ENCODE measurements around the gene PITPNB. TPM values are rescaled to one million over a fixed set of nuclear protein-coding genes. Genes with fewer than 3 reads are reported as not detected.

PITPNB gene
- total RNA-seq, 1 experiment from 2014 or later: 82.6 TPM

GRCh38 chr22:27966168-27967064 is 47.4 kb upstream of the PITPNB start:
- H3K4me3 ChIP-seq (replicated peaks in 1 of 2; ENCODE audit: low read depth in 1 of 2, low read length in 2 of 2): no peak overlapping the region
- peaks cover 20 to 33% of the 10 kb centered on the region in 2 experiments for H3K4me1 ChIP-seq (ENCODE audit: control insufficient read depth in 1 of 2, insufficient read depth in 2 of 2, low read length in 2 of 2)
- no peak overlapping the region for H3K9ac ChIP-seq (ENCODE audit: low read length)
- no peaks in the 10 kb centered on the region for H3K27me3 ChIP-seq (ENCODE audit: insufficient read depth, low read length)
- no peaks in the 10 kb centered on the region for H3K79me2 ChIP-seq (ENCODE audit: insufficient read depth, low read length)
- ChIA-PET POLR2A (no interaction called here), CTCF (no interaction called here), RAD21 (ENCODE audit: low non-redundant PET in 1 of 2, low total read pairs in 2 of 2, uncharacterized antibody in 2 of 2, unreplicated experiment in 2 of 2) (no interaction called here)
- no peak overlapping the region for H3K4me2 ChIP-seq (ENCODE audit: low read length)
- no peaks in the 10 kb centered on the region for H3K9me2 ChIP-seq (ENCODE audit: insufficient read depth)
- no peaks in the 10 kb centered on the region for H4K20me1 ChIP-seq (ENCODE audit: insufficient read depth)
- no peaks in the 10 kb centered on the region for H3K36me3 ChIP-seq (ENCODE audit: control insufficient read depth in 1 of 2, insufficient read depth in 2 of 2, low read length in 2 of 2)
- no TSS peak for BruUV-seq (replicated peaks)
- TF ChIP-seq CTCF (IDR thresholded peaks at IDR 0.05 in 2 of 3, conservative IDR thresholded peaks at IDR 0.05 in 1 of 3; ENCODE audit: borderline replicate concordance in 1 of 3, insufficient read depth in 1 of 3, low read depth in 2 of 3, low read length in 2 of 3) (no peak), ZFX (IDR thresholded peaks at IDR 0.05) (no peak), POLR2AphosphoS5 (IDR thresholded peaks at IDR 0.05; ENCODE audit: low read depth, low read length) (no peak), CBX3 (IDR thresholded peaks at IDR 0.05; ENCODE audit: low read depth) (no peak), TCF7L2 (IDR thresholded peaks at IDR 0.05; ENCODE audit: borderline replicate concordance, extremely low read depth, insufficient read depth, insufficient read length) (no peak), EGR1 (IDR thresholded peaks at IDR 0.05; ENCODE audit: low read depth) (no peak), SIN3A (IDR thresholded peaks at IDR 0.05; ENCODE audit: low read depth) (no peak), FOSL1 (IDR thresholded peaks at IDR 0.05; ENCODE audit: low read depth) (no peak), ZNF274 (IDR thresholded peaks at IDR 0.05; ENCODE audit: low read depth, low read length) (no peak), ELF1 (IDR thresholded peaks at IDR 0.05; ENCODE audit: borderline replicate concordance, low read depth) (no peak), SRF (IDR thresholded peaks at IDR 0.05; ENCODE audit: low read depth) (no peak), YY1 (IDR thresholded peaks at IDR 0.05; ENCODE audit: extremely low read depth, insufficient replicate concordance, low read depth, low read length) (no peak), CEBPB (IDR thresholded peaks at IDR 0.05; ENCODE audit: low read depth) (no peak), JUND (IDR thresholded peaks at IDR 0.05) (no peak), ZBTB33 (IDR thresholded peaks at IDR 0.05; ENCODE audit: extremely low read depth, insufficient replicate concordance, low read length) (no peak), EZH2phosphoT487 (IDR thresholded peaks at IDR 0.05; ENCODE audit: borderline replicate concordance) (no peak), EZH2 (IDR thresholded peaks at IDR 0.05) (no peak), REST (IDR thresholded peaks at IDR 0.05; ENCODE audit: low read depth) (no peak)
- H2AFZ ChIP-seq (ENCODE audit: low read depth, low read length, poor library complexity, severe bottlenecking): no peak overlapping the region
- intact Hi-C loops (cut with micrococcal nuclease): no loop called here
- ATAC-seq (no peak), DNase-seq (ENCODE audit: low read depth, low spot score) (no peak)
- H3K27ac ChIP-seq (ENCODE audit: low read depth, low read length): no peak overlapping the region
- no peaks in the 10 kb centered on the region; a peak in 1 of 4 replicates for H3K9me3 ChIP-seq (ENCODE audit: control insufficient read depth in 1 of 2, insufficient read depth in 1 of 2, low read depth in 1 of 2, low read length in 2 of 2)

Data from HCT116 (cell line).